Caco-2 (cell line): ENCODE measurements around the gene MAD1L1. TPM values are rescaled to one million over a fixed set of nuclear protein-coding genes. Genes with fewer than 3 reads are reported as not detected.

Experiments used
- BruUV-seq: library from RNA; stranded (reverse); fragments of 400-500 nt; replicated peaks from 2 replicates; lab custom pipeline; 2021; lab: Mats Ljungman, UMichigan
- CTCF ChIA-PET: fragments of 300-600 bp; sonication (Branson Sonifier 250); formaldehyde crosslinking; loops from one replicate; lab custom pipeline; 2022; ENCODE audit warnings: antibody characterized with exemption; lab: Charles Lee
- POLR2A ChIA-PET: fragments of 300-600 bp; sonication (Branson Sonifier 250); formaldehyde crosslinking; loops from one replicate; lab custom pipeline; 2022; ENCODE audit warnings: antibody characterized with exemption; lab: Charles Lee
- DNase-seq, 2 experiments: peaks; one replicate each; pipeline versions ENCODE4 v3.0.0 to v3.0.0-alpha.2; 2020 to 2022
- H3K27me3 ChIP-seq: replicated peaks from 2 replicates; pipeline ENCODE4 v1.6.0; 2011; ENCODE audit warnings: low read length; ENCODE audit not compliant: control insufficient read depth, insufficient read depth
- H3K36me3 ChIP-seq: 2 replicates; pipeline ENCODE4 v1.5.1; 2011; ENCODE audit warnings: low read length; ENCODE audit not compliant: control insufficient read depth, insufficient read depth
- H3K4me1 ChIP-seq: fragments of 250-450 bp; sonication (Bioruptor Pico); 2 replicates; pipeline ENCODE4 v1.5.1; 2020; ENCODE audit warnings: mild to moderate bottlenecking
- H3K4me3 ChIP-seq: 2 replicates; pipeline ENCODE4 v1.5.1; 2011; ENCODE audit warnings: low read depth, mild to moderate bottlenecking, control low read depth, low read length
- H3K9me3 ChIP-seq: fragments of 250-450 bp; sonication (Bioruptor Pico); 2 replicates; pipeline ENCODE4 v1.5.1; 2020; ENCODE audit warnings: mild to moderate bottlenecking, moderate library complexity
- H3K27ac Mint-ChIP-seq: one replicate; pipeline ENCODE4 v1.8.0; 2022; ENCODE audit warnings: mixed read lengths; ENCODE audit not compliant: unreplicated experiment
- H3K27me3 Mint-ChIP-seq: one replicate; pipeline ENCODE4 v1.8.0; 2022; ENCODE audit warnings: mixed read lengths; ENCODE audit not compliant: insufficient read depth, unreplicated experiment
- H3K36me3 Mint-ChIP-seq: one replicate; pipeline ENCODE4 v1.8.0; 2022; ENCODE audit warnings: mild to moderate bottlenecking, mixed read lengths; ENCODE audit not compliant: insufficient read depth, unreplicated experiment
- H3K4me1 Mint-ChIP-seq: one replicate; pipeline ENCODE4 v1.8.0; 2022; ENCODE audit warnings: low read depth, mixed read lengths; ENCODE audit not compliant: unreplicated experiment
- H3K4me3 Mint-ChIP-seq: one replicate; pipeline ENCODE4 v1.8.0; 2022; ENCODE audit warnings: mild to moderate bottlenecking, moderate library complexity, mixed read lengths; ENCODE audit not compliant: unreplicated experiment
- H3K9me3 Mint-ChIP-seq: one replicate; pipeline ENCODE4 v1.8.0; 2022; ENCODE audit warnings: mixed read lengths; ENCODE audit not compliant: unreplicated experiment
- intact Hi-C: fragments of 100-400 bp; cut with micrococcal nuclease; formaldehyde crosslinking; loops from one replicate; pipeline ENCODE4 v1.10.0; 2022; ENCODE audit not compliant: unreplicated experiment
- total RNA-seq: library from RNA; stranded (reverse); gene quantifications from 2 replicates; pipeline ENCODE4 v1.2.3, GENCODE V29; 2022
- TF ChIP-seq, protein P1 (sequence below), 2 experiments: fragments of 200-600 bp in 1 of 2; IDR thresholded peaks; 1 replicate in 1 of 2; 2 replicates in 1 of 2; pipeline versions ENCODE4 v1.5.1 to v1.8.0; 2011 to 2022; ENCODE audit warnings: antibody characterized with exemption in 1 of 2, control low read depth in 1 of 2, inconsistent platforms in 1 of 2, low read depth in 1 of 2, low read length in 1 of 2, mild to moderate bottlenecking in 1 of 2, moderate library complexity in 1 of 2; ENCODE audit not compliant: insufficient read depth in 1 of 2, severe bottlenecking in 1 of 2, unreplicated experiment in 1 of 2

The MAD1L1 gene
- total RNA-seq, 1 experiment from 2014 or later = 58.6 TPM

DNA sequence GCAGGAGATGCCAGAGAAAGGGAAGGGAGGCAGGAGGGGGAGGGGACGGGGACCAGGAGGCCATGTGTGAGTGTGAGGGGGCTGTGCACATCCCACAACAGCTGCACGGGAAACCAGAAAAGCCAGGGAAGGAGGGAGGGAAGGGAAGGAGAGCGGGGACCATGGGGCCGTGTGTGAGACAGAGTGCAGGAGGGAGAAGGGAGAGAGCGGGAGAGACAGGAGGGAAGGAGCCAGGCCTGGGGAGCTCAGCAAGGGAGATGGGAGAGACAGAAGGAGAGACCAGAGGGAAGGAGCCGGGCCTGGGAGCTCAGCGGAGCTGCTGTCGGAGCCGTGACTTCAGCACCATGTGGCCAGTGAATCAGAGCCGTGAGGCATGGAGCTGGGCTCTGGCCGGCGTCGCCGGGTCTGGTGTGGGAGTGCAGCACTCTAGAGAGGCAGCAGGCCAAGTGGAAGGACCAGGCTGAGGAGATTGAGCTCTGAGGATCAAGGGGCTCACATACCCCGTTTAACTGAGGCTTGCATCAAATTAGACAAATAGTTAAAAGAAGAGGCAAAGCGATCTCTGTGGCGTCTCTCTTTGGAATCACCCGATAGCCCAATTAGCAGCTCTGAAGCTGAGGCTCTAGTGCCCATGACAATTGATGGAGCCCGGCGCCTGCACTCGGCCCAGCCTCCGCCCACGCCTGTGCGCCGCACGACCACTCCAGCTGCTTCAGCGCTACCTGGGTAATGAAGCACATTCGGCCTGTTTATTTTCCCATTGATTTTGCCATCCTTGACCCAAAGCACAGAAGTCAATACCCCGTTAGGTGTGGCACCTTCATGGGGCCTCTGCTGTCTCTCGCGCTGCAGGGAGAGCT, 150.4 kb downstream of the MAD1L1 start:
- Mint-ChIP-seq H3K27me3 (no peaks in the 10 kb centered on the region), H3K4me1 (no peaks in the 10 kb centered on the region), H3K9me3 (no peaks in the 10 kb centered on the region), H3K4me3 (no peak overlapping the region), H3K27ac (no peak overlapping the region), H3K36me3 (no peaks in the 10 kb centered on the region)
- TF ChIP-seq, protein P1, sequence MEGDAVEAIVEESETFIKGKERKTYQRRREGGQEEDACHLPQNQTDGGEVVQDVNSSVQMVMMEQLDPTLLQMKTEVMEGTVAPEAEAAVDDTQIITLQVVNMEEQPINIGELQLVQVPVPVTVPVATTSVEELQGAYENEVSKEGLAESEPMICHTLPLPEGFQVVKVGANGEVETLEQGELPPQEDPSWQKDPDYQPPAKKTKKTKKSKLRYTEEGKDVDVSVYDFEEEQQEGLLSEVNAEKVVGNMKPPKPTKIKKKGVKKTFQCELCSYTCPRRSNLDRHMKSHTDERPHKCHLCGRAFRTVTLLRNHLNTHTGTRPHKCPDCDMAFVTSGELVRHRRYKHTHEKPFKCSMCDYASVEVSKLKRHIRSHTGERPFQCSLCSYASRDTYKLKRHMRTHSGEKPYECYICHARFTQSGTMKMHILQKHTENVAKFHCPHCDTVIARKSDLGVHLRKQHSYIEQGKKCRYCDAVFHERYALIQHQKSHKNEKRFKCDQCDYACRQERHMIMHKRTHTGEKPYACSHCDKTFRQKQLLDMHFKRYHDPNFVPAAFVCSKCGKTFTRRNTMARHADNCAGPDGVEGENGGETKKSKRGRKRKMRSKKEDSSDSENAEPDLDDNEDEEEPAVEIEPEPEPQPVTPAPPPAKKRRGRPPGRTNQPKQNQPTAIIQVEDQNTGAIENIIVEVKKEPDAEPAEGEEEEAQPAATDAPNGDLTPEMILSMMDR (IDR thresholded peaks at IDR 0.05; ENCODE audit: insufficient read depth in 1 of 2, low read depth in 1 of 2, low read length in 1 of 2, severe bottlenecking in 1 of 2, unreplicated experiment in 1 of 2) = no peak
- no peaks in the 10 kb centered on the region for H3K4me1 ChIP-seq
- CTCF ChIA-PET = interaction anchor here (0.6 kb wide), 1 partner anchor 42 kb away, joined by 3 read pairs; no protein-coding TSS in a partner anchor
- H3K36me3 ChIP-seq = no peaks in the 10 kb centered on the region
- no peaks in the 10 kb centered on the region for H3K27me3 ChIP-seq
- intact Hi-C loops = no loop called here
- POLR2A ChIA-PET = no interaction called here
- H3K9me3 ChIP-seq = no peaks in the 10 kb centered on the region
- no TSS peak for BruUV-seq
- DNase-seq = no peak
- no peak overlapping the region for H3K4me3 ChIP-seq

- no peaks in the 10 kb centered on the region for H3K9me3 Mint-ChIP-seq
- Histone ChIP-seq H3K27me3 (no peaks in the 10 kb centered on the region), H3K4me3 (no peak overlapping the region), H3K9me3 (no peaks in the 10 kb centered on the region), H3K4me1 (no peaks in the 10 kb centered on the region), H3K36me3 (no peaks in the 10 kb centered on the region)
- DNase-seq = no peak
- intact Hi-C loops = no loop called here
- TF ChIP-seq, protein P1 (IDR thresholded peaks at IDR 0.05; ENCODE audit: insufficient read depth in 1 of 2, low read depth in 1 of 2, low read length in 1 of 2, severe bottlenecking in 1 of 2, unreplicated experiment in 1 of 2) = no peak
- POLR2A ChIA-PET = no interaction called here
- no TSS peak for BruUV-seq
- no peaks in the 10 kb centered on the region for H3K36me3 Mint-ChIP-seq
- no peaks in the 10 kb centered on the region for H3K27me3 Mint-ChIP-seq
- H3K27ac Mint-ChIP-seq = no peak overlapping the region
- no peak overlapping the region for H3K4me3 Mint-ChIP-seq
- CTCF ChIA-PET = no interaction called here
- no peaks in the 10 kb centered on the region for H3K4me1 Mint-ChIP-seq
These were observed 151.1 kb downstream of the MAD1L1 start for GRCh38 chr7:2081526-2082135.

- Histone ChIP-seq H3K36me3 (no peaks in the 10 kb centered on the region), H3K4me3 (no peak overlapping the region), H3K9me3 (no peaks in the 10 kb centered on the region), H3K4me1 (no peaks in the 10 kb centered on the region), H3K27me3 (no peaks in the 10 kb centered on the region)
- intact Hi-C loops = no loop called here
- POLR2A ChIA-PET = no interaction called here
- Mint-ChIP-seq H3K4me1 (no peaks in the 10 kb centered on the region), H3K27me3 (no peaks in the 10 kb centered on the region), H3K36me3 (no peaks in the 10 kb centered on the region), H3K9me3 (no peaks in the 10 kb centered on the region), H3K4me3 (no peak overlapping the region), H3K27ac (no peak overlapping the region)
- no peak for DNase-seq
- TF ChIP-seq, protein P1 (IDR thresholded peaks at IDR 0.05; ENCODE audit: insufficient read depth in 1 of 2, low read depth in 1 of 2, low read length in 1 of 2, severe bottlenecking in 1 of 2, unreplicated experiment in 1 of 2) = no peak
- CTCF ChIA-PET = no interaction called here
- BruUV-seq = no TSS peak
These were observed 152.3 kb downstream of the MAD1L1 start for GRCh38 chr7:2080477-2080876.
